GM13976 (cell line): Measurements from ENCODE around the gene AMN.

Experiments used
- DNase-seq: peaks from one replicate; pipeline ENCODE4 v3.0.0; 2012; ENCODE audit warnings: low spot score
- in situ Hi-C: fragments of 300-500 bp; cut with MboI; formaldehyde crosslinking; loops from one replicate; pipeline ENCODE4 v1.12.0; 2022; ENCODE audit warnings: low sequenced_read_pairs, mixed read lengths, inconsistent platforms; ENCODE audit not compliant: unreplicated experiment
- TF ChIP-seq, protein P1 (sequence below): IDR thresholded peaks from 2 replicates; pipeline ENCODE4 v1.5.1; 2012; ENCODE audit warnings: borderline replicate concordance, mild to moderate bottlenecking; ENCODE audit not compliant: insufficient read depth; ENCODE audit errors: extremely low read depth, missing control alignments, control extremely low read depth

The AMN gene

DNA sequence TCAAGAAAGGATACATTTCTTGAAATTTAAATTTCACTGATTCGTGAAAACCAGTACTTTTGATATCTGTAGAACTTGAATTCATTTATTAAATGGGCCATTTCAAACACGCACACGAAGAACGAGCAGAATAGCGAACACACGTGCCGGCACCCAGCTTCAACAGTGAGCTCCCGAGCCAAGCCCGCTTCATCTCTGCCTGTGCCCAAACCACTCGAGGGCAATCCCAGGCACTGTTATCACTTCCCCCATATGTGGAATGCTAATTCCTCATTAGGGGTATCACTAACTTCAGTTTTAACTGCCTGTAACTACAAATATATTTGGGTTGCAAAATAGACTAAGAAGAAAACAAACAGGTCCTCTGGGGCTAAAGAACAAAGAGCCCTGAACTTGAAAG lies 48.0 kb downstream of the AMN start:
- no peak for DNase-seq
- TF ChIP-seq, protein P1, sequence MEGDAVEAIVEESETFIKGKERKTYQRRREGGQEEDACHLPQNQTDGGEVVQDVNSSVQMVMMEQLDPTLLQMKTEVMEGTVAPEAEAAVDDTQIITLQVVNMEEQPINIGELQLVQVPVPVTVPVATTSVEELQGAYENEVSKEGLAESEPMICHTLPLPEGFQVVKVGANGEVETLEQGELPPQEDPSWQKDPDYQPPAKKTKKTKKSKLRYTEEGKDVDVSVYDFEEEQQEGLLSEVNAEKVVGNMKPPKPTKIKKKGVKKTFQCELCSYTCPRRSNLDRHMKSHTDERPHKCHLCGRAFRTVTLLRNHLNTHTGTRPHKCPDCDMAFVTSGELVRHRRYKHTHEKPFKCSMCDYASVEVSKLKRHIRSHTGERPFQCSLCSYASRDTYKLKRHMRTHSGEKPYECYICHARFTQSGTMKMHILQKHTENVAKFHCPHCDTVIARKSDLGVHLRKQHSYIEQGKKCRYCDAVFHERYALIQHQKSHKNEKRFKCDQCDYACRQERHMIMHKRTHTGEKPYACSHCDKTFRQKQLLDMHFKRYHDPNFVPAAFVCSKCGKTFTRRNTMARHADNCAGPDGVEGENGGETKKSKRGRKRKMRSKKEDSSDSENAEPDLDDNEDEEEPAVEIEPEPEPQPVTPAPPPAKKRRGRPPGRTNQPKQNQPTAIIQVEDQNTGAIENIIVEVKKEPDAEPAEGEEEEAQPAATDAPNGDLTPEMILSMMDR, result no peak
- in situ Hi-C loops, result no loop called here

DNA sequence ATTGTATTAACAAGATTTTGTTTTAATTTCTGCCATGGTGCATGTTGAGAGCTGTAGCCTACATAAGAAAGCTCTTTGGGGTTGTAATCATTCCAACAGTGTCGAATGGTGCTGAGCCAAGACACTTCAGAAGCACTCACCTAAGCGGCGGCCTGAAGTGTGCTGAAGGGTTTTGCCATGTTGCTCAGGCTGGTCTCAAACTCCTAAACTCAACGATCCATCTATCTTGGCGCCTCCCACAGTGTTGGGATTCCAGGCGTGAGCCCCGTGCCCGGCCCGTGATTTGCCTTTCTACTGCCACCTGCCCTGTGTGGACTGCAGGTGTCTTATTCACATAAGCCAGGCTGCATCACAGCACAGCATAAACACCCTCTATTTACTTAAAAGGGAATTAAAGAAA lies 48.9 kb downstream of the AMN start:
- DNase-seq, result no peak
- TF ChIP-seq, protein P1, result no peak
- in situ Hi-C loops, result no loop called here

DNA sequence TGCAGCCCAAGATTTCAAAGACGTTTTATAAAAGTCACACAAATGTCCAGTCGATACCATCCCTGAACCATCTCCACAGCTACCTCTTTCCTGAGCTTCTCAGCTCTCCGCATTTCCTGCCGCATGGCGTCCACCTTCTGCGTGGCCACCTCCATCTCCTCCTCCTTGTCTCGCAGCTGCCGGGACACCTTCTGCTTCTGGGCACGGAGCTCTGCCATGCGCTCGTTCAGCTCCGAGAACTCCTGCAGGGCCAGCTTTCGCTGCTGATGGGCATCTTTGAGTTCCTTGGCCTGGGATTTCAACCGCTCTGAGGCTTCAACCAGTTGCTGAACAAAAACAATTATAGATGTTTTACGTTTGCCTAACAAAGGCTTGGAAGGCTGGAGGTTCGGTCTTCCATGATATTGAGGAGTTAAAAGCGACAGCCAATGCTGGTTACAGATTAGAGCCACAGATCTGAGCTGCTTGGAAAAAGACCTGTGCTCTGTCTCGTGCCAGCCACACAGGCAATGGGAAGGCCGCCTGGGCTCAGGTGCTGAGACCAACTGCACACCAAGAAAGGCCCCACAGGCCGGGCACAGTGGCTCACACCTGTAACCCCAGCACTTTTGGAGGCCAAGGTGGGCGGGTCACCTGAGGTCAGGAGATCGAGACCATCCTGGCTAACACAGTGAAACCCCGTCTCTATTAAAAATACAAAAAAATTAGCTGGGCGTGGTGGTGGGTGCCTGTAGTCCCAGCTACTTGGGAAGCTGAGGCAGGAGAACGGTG lies 49.6 kb downstream of the AMN start:
- no peak for DNase-seq
- in situ Hi-C loops, result no loop called here
- TF ChIP-seq, protein P1, result no peak

DNA sequence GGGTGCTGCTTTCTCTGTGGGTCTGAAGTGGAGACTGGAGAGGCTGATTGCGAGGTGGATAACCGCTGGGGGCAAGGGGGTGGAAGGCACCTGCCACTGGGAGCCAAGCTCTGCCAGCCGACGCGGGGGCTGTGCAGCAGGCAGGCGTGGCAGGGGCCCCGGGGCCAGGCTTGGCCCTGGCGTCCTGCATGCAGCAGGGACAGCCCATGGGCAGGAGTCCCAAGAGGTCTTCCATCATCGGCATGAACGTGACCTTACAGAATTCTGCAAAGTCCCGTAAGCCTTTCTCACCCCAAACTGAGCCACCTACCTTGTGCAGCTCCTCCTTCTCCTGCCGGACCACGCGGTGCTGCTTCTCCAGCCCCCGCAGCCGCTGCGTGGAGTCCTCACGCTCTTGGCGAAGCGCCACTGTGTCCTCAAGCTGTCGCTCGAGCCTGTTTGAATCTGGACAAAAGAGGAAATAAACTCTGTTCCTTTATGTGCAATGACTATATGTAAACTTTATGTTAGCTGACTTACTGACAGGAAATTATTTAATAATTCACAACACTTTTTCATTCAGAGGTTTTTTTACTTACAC lies 51.3 kb downstream of the AMN start:
- no peak for DNase-seq
- in situ Hi-C loops, result no loop called here
- TF ChIP-seq, protein P1, result no peak

DNA sequence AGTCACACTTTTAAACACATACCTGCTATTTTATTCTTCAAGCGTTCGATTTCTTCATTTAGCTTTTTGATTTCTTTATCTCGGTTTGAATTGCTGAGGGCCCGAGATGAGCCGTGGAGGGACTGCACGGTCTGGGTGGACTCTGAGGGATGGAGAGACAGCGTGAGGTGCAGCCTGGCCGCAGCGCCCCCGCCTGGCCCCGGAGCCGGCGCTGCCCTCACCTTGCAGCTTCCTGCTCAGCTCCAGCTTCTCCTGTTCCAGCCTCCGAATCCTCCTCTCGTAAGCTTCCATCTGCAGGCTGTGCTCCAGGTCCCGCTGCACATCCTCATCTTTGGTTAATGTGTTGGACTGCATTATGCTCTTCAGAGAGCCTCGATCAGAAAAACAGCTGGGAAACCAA lies 53.2 kb downstream of the AMN start:
- no peak for DNase-seq
- TF ChIP-seq, protein P1, result no peak
- in situ Hi-C loops, result no loop called here

DNA sequence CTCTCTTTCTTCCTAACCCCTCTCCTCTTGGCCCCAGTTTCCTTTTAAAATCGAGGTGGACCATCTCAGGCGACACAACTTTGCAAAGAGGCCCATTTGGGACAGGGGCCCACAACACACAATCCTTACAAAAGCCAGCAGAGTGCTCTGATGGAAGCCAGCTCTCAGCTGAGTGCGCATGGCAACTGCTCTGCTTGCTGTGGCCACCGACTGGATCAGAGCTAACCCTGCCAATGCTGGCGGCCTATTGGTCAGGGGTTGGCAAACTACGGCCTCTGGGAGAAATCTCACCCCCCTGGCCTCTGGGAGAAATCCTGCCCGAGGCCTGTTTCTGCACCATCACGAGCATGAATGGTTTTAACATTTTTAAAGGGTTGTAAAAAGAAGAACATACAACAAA lies 55.0 kb downstream of the AMN start:
- DNase-seq, result no peak
- in situ Hi-C loops, result no loop called here
- TF ChIP-seq, protein P1, result no peak
